GM12864 (cell line): ENCODE data around the gene GRPEL2.

ENCODE experiments used
- DNase-seq: peaks from one replicate; pipeline ENCODE4 v3.0.0-alpha.2; 2011; ENCODE audit warnings: low read depth
- H3K4me3 ChIP-seq: 2 replicates; pipeline ENCODE4 v1.5.1; 2011; ENCODE audit warnings: mild to moderate bottlenecking, low read depth, low read length, control low read depth
- CTCF ChIP-seq: IDR thresholded peaks from 2 replicates; pipeline ENCODE4 v1.5.1; 2011; ENCODE audit warnings: low read depth, mild to moderate bottlenecking, moderate library complexity, low read length, control low read depth, inconsistent platforms; ENCODE audit errors: missing control alignments

The GRPEL2 gene

GRCh38 chr5:149341876-149342275, 3.4 kb upstream of the GRPEL2 start:
- no peak for TF ChIP-seq CTCF
- H3K4me3 ChIP-seq: no peak overlapping the region
- no peak for DNase-seq

DNA sequence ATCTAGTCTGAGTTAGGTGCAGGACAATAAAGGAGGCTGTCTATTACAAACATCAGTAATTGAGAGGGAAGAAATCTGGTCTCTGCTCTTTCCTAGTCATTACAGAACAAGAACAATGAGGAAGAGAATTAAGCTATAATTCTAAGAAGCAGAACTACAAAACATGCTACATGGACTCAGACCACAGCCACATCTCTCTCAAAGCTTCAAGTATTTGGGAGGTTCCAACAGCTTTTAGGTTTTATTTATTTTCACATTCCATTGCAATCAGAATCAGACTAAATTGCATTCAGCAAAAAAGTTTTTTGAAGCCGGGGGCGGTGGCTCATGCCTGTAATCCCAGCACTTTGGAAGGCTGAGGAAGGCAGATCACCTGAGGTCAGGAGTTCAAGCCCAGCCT, 1.1 kb upstream of the GRPEL2 start:
- no peak for DNase-seq
- no peak overlapping the region; the same call in 1 of the 2 replicates for H3K4me3 ChIP-seq

DNA sequence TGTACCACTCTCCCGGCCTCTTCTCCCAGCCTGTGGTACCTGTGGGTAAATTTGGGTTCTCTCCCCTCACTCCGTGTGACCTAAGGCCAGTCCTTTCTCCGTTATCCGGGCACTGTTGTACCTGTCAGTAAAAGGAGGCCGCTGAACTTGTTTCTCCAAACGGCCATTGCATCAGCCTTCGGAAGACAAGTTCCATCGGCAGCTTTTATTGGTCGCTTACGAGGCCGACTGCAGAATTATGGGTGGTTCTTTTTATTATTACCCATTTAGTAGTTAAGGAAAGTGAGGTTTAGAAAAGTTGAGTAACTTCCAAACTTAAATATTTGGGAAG, 558 bp downstream of the GRPEL2 start:
- no peak for DNase-seq
- TF ChIP-seq CTCF: no peak
- peak overlapping the region; percentile 94 for H3K4me3 ChIP-seq

More for the DNA sequence above, 1.1 kb upstream of the GRPEL2 start:
- TF ChIP-seq CTCF: no peak

- DNase-seq: no peak
- no peak overlapping the region for H3K4me3 ChIP-seq
- no peak for TF ChIP-seq CTCF
Observed at GRCh38 chr5:149348518-149348917, 3.2 kb downstream of the GRPEL2 start.

DNA sequence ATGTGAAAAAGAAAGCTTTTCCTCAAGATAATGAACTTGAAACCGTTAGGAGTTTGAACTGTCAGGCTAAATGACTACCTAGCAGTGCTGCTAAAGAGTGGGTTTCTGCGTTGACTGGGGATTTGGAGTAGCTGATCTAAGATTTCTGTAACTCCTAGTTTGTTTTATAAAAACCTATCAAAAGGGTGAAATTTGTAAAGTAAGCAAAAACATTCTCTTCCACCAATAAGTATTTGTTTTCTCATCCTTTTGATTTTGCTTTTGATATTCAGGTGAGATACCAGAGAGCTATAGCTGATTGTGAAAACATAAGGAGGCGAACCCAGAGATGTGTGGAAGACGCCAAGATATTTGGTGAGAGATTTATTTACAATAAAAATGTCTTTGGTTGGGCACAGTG, 4.1 kb downstream of the GRPEL2 start:
- DNase-seq: no peak
- H3K4me3 ChIP-seq: no peak overlapping the region
- TF ChIP-seq CTCF: no peak

DNA sequence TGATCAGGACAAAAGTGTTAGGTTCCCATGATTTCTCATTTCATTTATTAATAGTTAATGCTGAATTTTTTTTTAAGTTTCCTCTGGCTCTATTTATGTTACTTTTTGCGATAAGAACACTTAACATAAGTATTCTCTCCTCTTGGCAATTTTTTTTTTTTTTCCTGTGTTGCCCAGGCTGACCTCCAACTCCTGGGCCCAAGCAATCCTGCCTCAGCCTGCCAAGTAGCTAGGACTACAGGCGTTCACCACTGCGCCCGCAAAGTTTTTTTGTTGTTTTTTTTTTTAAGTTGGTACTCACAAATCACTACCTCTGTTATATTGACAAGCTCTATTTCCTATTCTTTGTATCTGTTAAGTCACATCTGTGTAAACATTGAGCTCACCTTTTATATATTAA, 6.9 kb downstream of the GRPEL2 start:
- no peak for DNase-seq
- TF ChIP-seq CTCF: no peak
- H3K4me3 ChIP-seq: no peak overlapping the region

DNA sequence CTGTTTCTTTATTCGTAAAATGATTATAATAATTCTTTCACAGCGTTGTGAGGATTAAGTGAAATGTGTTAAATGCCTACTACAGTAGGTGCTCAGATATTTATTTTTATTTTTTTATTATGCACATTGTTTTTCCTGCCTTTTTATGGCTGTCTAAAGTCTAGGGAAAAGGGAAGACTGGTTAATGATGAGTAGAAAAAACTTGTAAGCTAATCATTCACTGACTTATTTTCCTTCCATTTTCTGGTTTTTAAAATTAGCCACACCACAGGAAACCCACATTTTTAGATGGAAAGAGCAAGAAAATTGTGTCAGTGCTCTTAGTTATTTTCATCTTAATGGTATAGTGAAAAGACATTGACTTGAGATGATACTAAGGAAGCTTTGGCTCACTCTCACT, 8.6 kb downstream of the GRPEL2 start:
- DNase-seq: no peak

More for the DNA sequence above, 8.6 kb downstream of the GRPEL2 start:
- H3K4me3 ChIP-seq: no peak overlapping the region
- no peak for TF ChIP-seq CTCF
